Fibroblast of lung (primary cell): Measurements from ENCODE around the gene SLC17A9.

ENCODE experiments used
- EZH2 ChIP-seq: IDR thresholded peaks from 2 replicates; pipeline ENCODE4 v1.5.1; 2012; ENCODE audit warnings: low read length, control low read depth, mild to moderate bottlenecking; ENCODE audit errors: missing control alignments
- TF ChIP-seq, protein P1 (sequence below), 2 donors: IDR thresholded peaks in 1 of 2; conservative IDR thresholded peaks in 1 of 2; 1 replicate in 1 of 2; 2 replicates in 1 of 2; pipeline ENCODE4 v1.5.1; 2011 to 2012; ENCODE audit warnings: low read length in 2 of 2, control low read depth in 1 of 2, inconsistent platforms in 1 of 2, low read depth in 1 of 2, mild to moderate bottlenecking in 1 of 2

DNA sequence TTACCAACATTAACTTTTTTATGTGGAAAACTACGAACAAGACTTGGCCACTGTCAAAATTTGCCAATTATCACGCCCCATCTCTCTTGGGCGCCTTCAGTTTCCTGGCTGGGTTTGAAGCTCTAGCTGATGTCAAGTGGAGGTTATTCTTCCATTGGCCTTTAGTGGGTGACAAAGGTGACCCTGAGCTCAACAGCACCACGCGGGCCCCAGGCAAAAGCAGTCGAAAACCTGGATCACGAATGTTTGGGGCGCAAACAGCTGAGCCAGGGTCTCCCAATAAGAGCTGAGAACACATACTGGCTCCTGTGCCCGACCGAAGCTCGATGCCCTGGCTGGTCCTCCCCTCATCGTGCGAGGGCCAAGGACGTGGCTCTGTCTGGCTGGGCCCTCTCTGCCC is 26.8 kb downstream of the SLC17A9 start:
- TF ChIP-seq, protein P1, sequence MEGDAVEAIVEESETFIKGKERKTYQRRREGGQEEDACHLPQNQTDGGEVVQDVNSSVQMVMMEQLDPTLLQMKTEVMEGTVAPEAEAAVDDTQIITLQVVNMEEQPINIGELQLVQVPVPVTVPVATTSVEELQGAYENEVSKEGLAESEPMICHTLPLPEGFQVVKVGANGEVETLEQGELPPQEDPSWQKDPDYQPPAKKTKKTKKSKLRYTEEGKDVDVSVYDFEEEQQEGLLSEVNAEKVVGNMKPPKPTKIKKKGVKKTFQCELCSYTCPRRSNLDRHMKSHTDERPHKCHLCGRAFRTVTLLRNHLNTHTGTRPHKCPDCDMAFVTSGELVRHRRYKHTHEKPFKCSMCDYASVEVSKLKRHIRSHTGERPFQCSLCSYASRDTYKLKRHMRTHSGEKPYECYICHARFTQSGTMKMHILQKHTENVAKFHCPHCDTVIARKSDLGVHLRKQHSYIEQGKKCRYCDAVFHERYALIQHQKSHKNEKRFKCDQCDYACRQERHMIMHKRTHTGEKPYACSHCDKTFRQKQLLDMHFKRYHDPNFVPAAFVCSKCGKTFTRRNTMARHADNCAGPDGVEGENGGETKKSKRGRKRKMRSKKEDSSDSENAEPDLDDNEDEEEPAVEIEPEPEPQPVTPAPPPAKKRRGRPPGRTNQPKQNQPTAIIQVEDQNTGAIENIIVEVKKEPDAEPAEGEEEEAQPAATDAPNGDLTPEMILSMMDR (conservative IDR thresholded peaks at IDR 0.05 in 1 of 2, IDR thresholded peaks at IDR 0.05 in 1 of 2; ENCODE audit: low read depth in 1 of 2, low read length in 2 of 2), result no peak
- TF ChIP-seq EZH2, result no peak
